ENCODE results near the gene VPS37B. TPM values are rescaled to one million over a fixed set of nuclear protein-coding genes. Genes with fewer than 3 reads are reported as not detected.
A peak's percentile ranks its signal among the peaks of the same experiment; 100 is the strongest.

Gene VPS37B
- total RNA-seq (ENCODE audit: insufficient read depth, low replicate concordance) = 25.3 TPM

- DNase-seq (ENCODE audit: low spot score) = peak; percentile 77
Observed at GRCh38 chr12:122895704-122896636, at the start of gene VPS37B. Gene VPS37B, minus strand, starts transcription at chr12:122896124. Its CDS starts 62 bp downstream, at chr12:122896062.

- no peak for DNase-seq (ENCODE audit: low spot score)
Observed at GRCh38 chr12:122944605-122945592, 49.0 kb upstream of the VPS37B start.

- no peak for DNase-seq (ENCODE audit: low spot score)
Observed at GRCh38 chr12:122943196-122943595, 47.3 kb upstream of the VPS37B start.

- DNase-seq (ENCODE audit: low spot score) = no peak
Observed at GRCh38 chr12:122942637-122943036, 46.7 kb upstream of the VPS37B start.

- DNase-seq (ENCODE audit: low spot score) = peak; percentile 33
Observed at GRCh38 chr12:122941351-122941750, 45.4 kb upstream of the VPS37B start.

GRCh38 chr12:122939125-122939524, 43.2 kb upstream of the VPS37B start:
- no peak for DNase-seq (ENCODE audit: low spot score)

- no peak for DNase-seq (ENCODE audit: low spot score)
Observed at GRCh38 chr12:122937622-122938091, 41.7 kb upstream of the VPS37B start.

GRCh38 chr12:122935318-122935717, 39.4 kb upstream of the VPS37B start:
- DNase-seq (ENCODE audit: low spot score) = no peak

GRCh38 chr12:122934722-122935121, 38.8 kb upstream of the VPS37B start:
- no peak for DNase-seq (ENCODE audit: low spot score)

GRCh38 chr12:122932207-122932606, 36.3 kb upstream of the VPS37B start:
- DNase-seq (ENCODE audit: low spot score) = no peak

- no peak for DNase-seq (ENCODE audit: low spot score)
Observed at GRCh38 chr12:122929812-122930211, 33.9 kb upstream of the VPS37B start.

GRCh38 chr12:122929148-122929538, 33.2 kb upstream of the VPS37B start:
- DNase-seq (ENCODE audit: low spot score) = no peak

GRCh38 chr12:122928404-122929147, 32.7 kb upstream of the VPS37B start:
- DNase-seq (ENCODE audit: low spot score) = no peak

GRCh38 chr12:122927756-122928403, 32.0 kb upstream of the VPS37B start:
- no peak for DNase-seq (ENCODE audit: low spot score)

- no peak for DNase-seq (ENCODE audit: low spot score)
Observed at GRCh38 chr12:122921917-122922316, 26.0 kb upstream of the VPS37B start.

GRCh38 chr12:122920687-122921086, 24.8 kb upstream of the VPS37B start:
- no peak for DNase-seq (ENCODE audit: low spot score)

GRCh38 chr12:122918827-122919226, 22.9 kb upstream of the VPS37B start:
- peak; percentile 32 for DNase-seq (ENCODE audit: low spot score)

GRCh38 chr12:122917507-122918121, 21.7 kb upstream of the VPS37B start:
- peak; percentile 91 for DNase-seq (ENCODE audit: low spot score)

GRCh38 chr12:122909442-122910288, 13.7 kb upstream of the VPS37B start:
- DNase-seq (ENCODE audit: low spot score) = peak; percentile 10

All from umbilical cord (tissue), 2 donors.